Astrocyte (in vitro differentiated cells and primary cell): ENCODE measurements around the gene VIPR2. TPM values are rescaled to one million over a fixed set of nuclear protein-coding genes. Genes with fewer than 3 reads are reported as not detected.
"Not testable (repeated sequence)": the region's sequence is repeated elsewhere in the genome, so short reads cannot be mapped to it uniquely, and the experiment has no call there.

Source experiments
- DNase-seq: peaks from one replicate; pipeline ENCODE4 v3.0.0-alpha.2; 2010; ENCODE audit warnings: low read depth
- FAIRE-seq: peaks from 2 replicates; lab custom pipeline; 2011; peaks lifted over from hg19 to GRCh38; lab: Jason Lieb, UNC
- H2AFZ ChIP-seq: 2 replicates; pipeline ENCODE4 v1.6.0; 2012; ENCODE audit warnings: low read depth, low read length, inconsistent platforms
- H3K27ac ChIP-seq: 2 replicates; pipeline ENCODE4 v1.5.1; 2011; ENCODE audit warnings: low read depth, low read length, inconsistent platforms
- H3K27me3 ChIP-seq: 2 replicates; pipeline ENCODE4 v1.6.0; 2011; ENCODE audit warnings: low read length, inconsistent platforms; ENCODE audit not compliant: insufficient read depth
- H3K36me3 ChIP-seq: 2 replicates; pipeline ENCODE4 v1.5.1; 2011; ENCODE audit warnings: low read length, inconsistent platforms; ENCODE audit not compliant: insufficient read depth
- H3K4me1 ChIP-seq: 2 replicates; pipeline ENCODE4 v1.5.1; 2011; ENCODE audit warnings: low read length, inconsistent platforms; ENCODE audit not compliant: insufficient read depth
- H3K4me2 ChIP-seq: 2 replicates; pipeline ENCODE4 v1.6.0; 2012; ENCODE audit warnings: low read length, inconsistent platforms
- H3K4me3 ChIP-seq: 2 replicates; pipeline ENCODE4 v1.5.1; 2011; ENCODE audit warnings: low read depth, mild to moderate bottlenecking, low read length, inconsistent platforms; ENCODE audit not compliant: insufficient read depth
- H3K79me2 ChIP-seq: 2 replicates; pipeline ENCODE4 v1.6.0; 2012; ENCODE audit warnings: mild to moderate bottlenecking, low read length, inconsistent platforms; ENCODE audit not compliant: insufficient read depth
- H3K9ac ChIP-seq: 2 replicates; pipeline ENCODE4 v1.6.0; 2012; ENCODE audit warnings: mild to moderate bottlenecking, low read length, inconsistent platforms
- H3K9me3 ChIP-seq: 2 replicates; pipeline ENCODE4 v1.5.1; 2012; ENCODE audit warnings: low read depth, mild to moderate bottlenecking, low read length, inconsistent platforms; ENCODE audit not compliant: insufficient read depth
- H4K20me1 ChIP-seq: 2 replicates; pipeline ENCODE4 v1.6.0; 2012; ENCODE audit warnings: low read length, inconsistent platforms; ENCODE audit not compliant: insufficient read depth
- H3K27ac Mint-ChIP-seq: one replicate; pipeline ENCODE4 v1.8.0; 2021; ENCODE audit warnings: mild to moderate bottlenecking, mixed read lengths; ENCODE audit not compliant: unreplicated experiment
- H3K27me3 Mint-ChIP-seq: one replicate; pipeline ENCODE4 v1.8.0; 2021; ENCODE audit warnings: low read depth, mixed read lengths; ENCODE audit not compliant: unreplicated experiment
- H3K36me3 Mint-ChIP-seq: one replicate; pipeline ENCODE4 v1.8.0; 2021; ENCODE audit warnings: low read depth, mixed read lengths; ENCODE audit not compliant: unreplicated experiment
- H3K4me1 Mint-ChIP-seq: one replicate; pipeline ENCODE4 v1.8.0; 2021; ENCODE audit warnings: low read depth, mixed read lengths; ENCODE audit not compliant: unreplicated experiment
- H3K4me3 Mint-ChIP-seq: one replicate; pipeline ENCODE4 v1.8.0; 2021; ENCODE audit warnings: mild to moderate bottlenecking, moderate library complexity, mixed read lengths; ENCODE audit not compliant: unreplicated experiment
- H3K9me3 Mint-ChIP-seq: one replicate; pipeline ENCODE4 v1.8.0; 2021; ENCODE audit warnings: mild to moderate bottlenecking, mixed read lengths; ENCODE audit not compliant: unreplicated experiment
- EZH2 ChIP-seq: IDR thresholded peaks from 2 replicates; pipeline ENCODE4 v1.6.1; 2012; ENCODE audit warnings: mild to moderate bottlenecking, low read length, inconsistent platforms; ENCODE audit not compliant: insufficient read depth
- total RNA-seq: library from RNA; stranded (reverse); gene quantifications from 2 replicates; pipeline ENCODE4 v1.2.1, GENCODE V29; 2021
- TF ChIP-seq, protein P1 (sequence below): IDR thresholded peaks from 2 replicates; pipeline ENCODE4 v1.5.1; 2011; ENCODE audit warnings: low read depth, mild to moderate bottlenecking, inconsistent platforms, low read length, moderate library complexity; ENCODE audit not compliant: insufficient read depth

Gene VIPR2
- total RNA-seq, 1 donor from 2014 or later, result 0.68 TPM

DNA sequence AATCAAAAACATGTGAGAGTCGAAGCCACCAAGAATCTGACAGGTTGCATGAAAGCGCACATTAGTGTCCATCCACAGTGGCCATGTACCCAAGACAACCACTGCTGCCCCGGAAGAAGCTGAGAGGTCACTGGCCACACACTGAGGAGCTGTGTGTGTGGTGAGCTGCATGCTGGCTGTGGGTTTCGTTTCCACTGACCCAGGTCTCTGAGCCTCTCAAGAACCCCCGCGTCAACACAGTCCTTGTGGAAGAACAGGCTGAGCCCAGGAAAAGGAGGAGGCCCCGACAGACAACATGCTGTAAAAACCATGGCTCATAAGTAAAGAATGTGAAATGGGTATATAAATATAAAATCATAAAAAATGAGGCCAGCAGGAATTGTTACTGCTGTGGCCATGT, 8.2 kb downstream of the VIPR2 start:
- no peaks in the 10 kb centered on the region for H3K79me2 ChIP-seq
- H3K36me3 ChIP-seq, result no peaks in the 10 kb centered on the region
- no peak overlapping the region for H3K9ac ChIP-seq
- DNase-seq (no peak), FAIRE-seq (no peak)
- no peaks in the 10 kb centered on the region for H3K4me1 ChIP-seq
- H3K36me3 Mint-ChIP-seq, result no peaks in the 10 kb centered on the region
- H3K27me3 ChIP-seq, result no peaks in the 10 kb centered on the region
- no peak overlapping the region for H3K4me3 Mint-ChIP-seq
- H3K27ac Mint-ChIP-seq, result no peak overlapping the region
- H3K4me1 Mint-ChIP-seq, result no peaks in the 10 kb centered on the region
- peaks cover 20% of the 10 kb centered on the region for H3K27me3 Mint-ChIP-seq
- no peaks in the 10 kb centered on the region for H3K9me3 ChIP-seq
- no peaks in the 10 kb centered on the region for H4K20me1 ChIP-seq
- H3K9me3 Mint-ChIP-seq, result peaks cover 9% of the 10 kb centered on the region
- H2AFZ ChIP-seq, result no peak overlapping the region
- H3K4me3 ChIP-seq, result no peak overlapping the region
- no peak overlapping the region for H3K4me2 ChIP-seq
- H3K27ac ChIP-seq, result no peak overlapping the region
- TF ChIP-seq EZH2, result no peak
- TF ChIP-seq, protein P1, sequence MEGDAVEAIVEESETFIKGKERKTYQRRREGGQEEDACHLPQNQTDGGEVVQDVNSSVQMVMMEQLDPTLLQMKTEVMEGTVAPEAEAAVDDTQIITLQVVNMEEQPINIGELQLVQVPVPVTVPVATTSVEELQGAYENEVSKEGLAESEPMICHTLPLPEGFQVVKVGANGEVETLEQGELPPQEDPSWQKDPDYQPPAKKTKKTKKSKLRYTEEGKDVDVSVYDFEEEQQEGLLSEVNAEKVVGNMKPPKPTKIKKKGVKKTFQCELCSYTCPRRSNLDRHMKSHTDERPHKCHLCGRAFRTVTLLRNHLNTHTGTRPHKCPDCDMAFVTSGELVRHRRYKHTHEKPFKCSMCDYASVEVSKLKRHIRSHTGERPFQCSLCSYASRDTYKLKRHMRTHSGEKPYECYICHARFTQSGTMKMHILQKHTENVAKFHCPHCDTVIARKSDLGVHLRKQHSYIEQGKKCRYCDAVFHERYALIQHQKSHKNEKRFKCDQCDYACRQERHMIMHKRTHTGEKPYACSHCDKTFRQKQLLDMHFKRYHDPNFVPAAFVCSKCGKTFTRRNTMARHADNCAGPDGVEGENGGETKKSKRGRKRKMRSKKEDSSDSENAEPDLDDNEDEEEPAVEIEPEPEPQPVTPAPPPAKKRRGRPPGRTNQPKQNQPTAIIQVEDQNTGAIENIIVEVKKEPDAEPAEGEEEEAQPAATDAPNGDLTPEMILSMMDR, result no peak

DNA sequence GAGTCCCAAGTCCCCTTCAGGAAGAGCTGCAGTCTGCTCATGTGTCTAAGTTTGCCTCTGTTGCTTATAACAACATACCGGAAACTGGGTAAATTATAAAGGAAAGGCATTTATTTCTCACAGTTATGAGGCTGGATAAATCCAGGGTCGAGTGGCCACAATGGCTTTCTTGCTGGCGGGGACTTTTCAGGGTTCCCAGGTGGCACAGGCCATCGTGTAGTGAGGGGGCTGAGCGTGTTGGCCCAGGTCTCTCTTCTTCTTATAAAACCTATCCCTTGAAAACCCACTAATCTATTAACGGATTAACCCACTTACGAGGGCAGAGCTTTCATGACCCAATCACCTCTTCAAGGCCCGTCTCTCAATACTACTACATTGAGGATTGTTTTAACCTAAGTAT, 8.7 kb downstream of the VIPR2 start:
- Histone ChIP-seq H3K79me2 (no peaks in the 10 kb centered on the region), H3K4me3 (no peak overlapping the region), H3K36me3 (no peaks in the 10 kb centered on the region), H3K4me2 (no peak overlapping the region), H3K4me1 (no peaks in the 10 kb centered on the region), H3K9ac (no peak overlapping the region), H3K27me3 (no peaks in the 10 kb centered on the region), H3K9me3 (no peaks in the 10 kb centered on the region), H3K27ac (no peak overlapping the region), H4K20me1 (no peaks in the 10 kb centered on the region), H2AFZ (no peak overlapping the region)
- Mint-ChIP-seq H3K4me3 (no peak overlapping the region), H3K27ac (no peak overlapping the region), H3K4me1 (no peaks in the 10 kb centered on the region), H3K27me3 (peaks cover 22% of the 10 kb centered on the region), H3K36me3 (no peaks in the 10 kb centered on the region), H3K9me3 (peaks cover 14% of the 10 kb centered on the region)
- FAIRE-seq (no peak), DNase-seq (no peak)
- no peak for TF ChIP-seq EZH2
- TF ChIP-seq, protein P1, result no peak

DNA sequence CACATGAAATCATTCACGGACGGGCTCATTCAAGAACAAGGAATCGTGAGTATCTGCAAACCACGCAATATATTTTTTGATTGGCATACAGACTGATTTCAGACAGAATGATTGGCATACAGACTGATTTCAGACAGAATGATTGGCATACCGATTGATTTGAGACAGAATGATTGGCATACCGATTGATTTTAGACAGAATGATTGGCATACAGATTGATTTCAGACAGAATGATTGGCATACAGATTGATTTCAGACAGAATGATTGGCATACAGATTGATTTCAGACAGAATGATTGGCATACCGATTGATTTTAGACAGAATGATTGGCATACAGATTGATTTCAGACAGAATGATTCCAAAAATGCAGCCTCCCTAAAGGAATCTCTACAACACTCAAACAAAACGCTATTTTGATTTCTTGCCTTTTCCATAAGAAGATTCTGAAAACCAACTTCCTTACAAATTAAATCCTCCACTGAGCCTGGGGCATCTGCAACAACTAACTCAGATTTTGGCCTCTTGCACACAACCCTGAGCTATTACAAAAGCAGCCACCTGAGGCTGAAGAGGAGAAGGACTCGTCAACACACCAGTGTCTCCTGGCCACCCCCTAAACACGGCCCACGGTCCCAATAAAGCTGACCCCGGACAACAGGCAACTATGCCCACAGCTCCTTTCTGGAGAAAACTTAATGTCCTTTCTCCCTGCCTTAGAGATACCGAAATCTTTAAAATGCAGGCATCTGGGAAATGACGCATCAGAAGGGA, 11.8 kb downstream of the VIPR2 start:
- not testable (repeated sequence) for H3K4me3 ChIP-seq, H3K4me3 Mint-ChIP-seq, H3K27ac Mint-ChIP-seq, H3K27ac ChIP-seq, H3K27me3 ChIP-seq, H3K9ac ChIP-seq, DNase-seq, H3K79me2 ChIP-seq, H3K36me3 Mint-ChIP-seq, H3K4me1 ChIP-seq, H4K20me1 ChIP-seq, H3K4me1 Mint-ChIP-seq, FAIRE-seq, H3K4me2 ChIP-seq, H3K9me3 Mint-ChIP-seq, H2AFZ ChIP-seq, H3K9me3 ChIP-seq, H3K36me3 ChIP-seq
- H3K27me3 Mint-ChIP-seq, result peaks cover 34% of the 10 kb centered on the region
